Measurements from ENCODE around the gene ANO4. TPM values are rescaled to one million over a fixed set of nuclear protein-coding genes. Genes with fewer than 3 reads are reported as not detected.

Gene ANO4
- total RNA-seq, 2 donors from 2014 or later: 7.2 to 8.5 TPM

DNA sequence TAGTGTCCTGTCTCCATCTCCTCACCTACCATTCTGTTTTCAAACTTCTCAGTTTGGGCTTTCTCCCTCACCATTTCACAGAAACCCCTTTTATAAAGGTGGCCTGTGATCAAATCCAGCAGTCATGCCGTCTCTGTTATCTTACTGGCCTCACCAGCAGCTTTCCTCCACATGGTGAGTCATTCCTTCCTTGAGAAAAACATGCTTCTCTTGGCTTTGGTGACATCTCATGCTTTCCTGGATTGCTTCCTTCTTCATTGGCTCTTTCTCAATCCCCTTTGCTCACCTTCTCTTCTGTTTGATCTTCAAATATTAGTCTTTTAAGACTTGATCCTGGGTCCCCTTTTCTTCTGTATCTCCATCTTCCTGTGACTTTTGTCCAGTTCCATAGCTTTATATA lies 164.9 kb downstream of the ANO4 start:
- H3K27ac ChIP-seq: no peak overlapping the region
- no peaks in the 10 kb centered on the region for H3K9me3 ChIP-seq
- DNase-seq (ENCODE audit: low spot score): no peak
- 54% methylated on average over 1 of the region's 1 CpG for WGBS
- H3K4me1 ChIP-seq (replicated peaks): no peaks in the 10 kb centered on the region
- intact Hi-C loops (cut with DNase I): no loop called here
- no peaks in the 10 kb centered on the region for H3K27me3 ChIP-seq (replicated peaks; ENCODE audit: insufficient read depth)
- H3K4me3 ChIP-seq: no peak overlapping the region
- H3K36me3 ChIP-seq: no peaks in the 10 kb centered on the region
- TF ChIP-seq CTCF (IDR thresholded peaks at IDR 0.05): no peak
- no peak for TF ChIP-seq POLR2A (IDR thresholded peaks at IDR 0.05)
- TF ChIP-seq POLR2AphosphoS5 (IDR thresholded peaks at IDR 0.05): no peak

DNA sequence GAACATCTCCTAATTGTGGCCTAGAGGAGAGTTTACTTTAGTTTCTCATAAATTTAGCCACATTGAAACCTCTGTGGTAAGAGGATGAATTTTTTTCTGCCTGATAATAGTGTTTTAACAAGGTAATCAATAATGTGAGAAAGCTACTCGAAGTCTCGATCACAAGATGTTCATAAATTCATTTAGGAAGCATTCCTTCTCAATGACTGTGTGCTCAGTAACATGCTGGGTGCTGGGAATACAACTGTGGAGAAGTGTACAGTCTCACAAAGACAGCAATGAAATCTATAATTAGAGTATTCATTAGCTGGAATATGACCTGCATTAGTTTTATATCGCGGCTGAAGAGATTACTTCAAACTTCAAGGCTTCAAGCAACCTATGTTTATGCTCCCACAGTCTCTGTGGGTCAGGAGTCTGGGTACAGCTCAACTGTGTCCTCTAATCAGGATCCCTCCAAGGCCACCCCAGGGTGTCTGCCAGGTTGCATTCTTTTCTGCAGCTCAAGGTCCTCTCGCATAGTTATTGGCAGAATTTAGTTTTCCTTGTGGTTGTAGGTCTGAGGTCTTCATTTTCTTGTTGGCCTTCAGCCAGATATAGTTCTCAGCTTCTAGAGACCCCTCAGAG lies 167.6 kb downstream of the ANO4 start:
- H3K36me3 ChIP-seq: no peaks in the 10 kb centered on the region
- no peaks in the 10 kb centered on the region for H3K9me3 ChIP-seq
- H3K27ac ChIP-seq: no peak overlapping the region
- H3K4me1 ChIP-seq (replicated peaks): no peaks in the 10 kb centered on the region
- TF ChIP-seq POLR2A (IDR thresholded peaks at IDR 0.05) (no peak), CTCF (IDR thresholded peaks at IDR 0.05) (no peak), POLR2AphosphoS5 (IDR thresholded peaks at IDR 0.05) (no peak)
- H3K4me3 ChIP-seq: no peak overlapping the region
- no peaks in the 10 kb centered on the region for H3K27me3 ChIP-seq (replicated peaks; ENCODE audit: insufficient read depth)
- WGBS: 79% methylated on average over 5 of the region's 5 CpGs
- DNase-seq (ENCODE audit: low spot score): no peak
- intact Hi-C loops (cut with DNase I): no loop called here

GRCh38 chr12:100963381-100963780 lies 168.8 kb downstream of the ANO4 start:
- no peak for DNase-seq (ENCODE audit: low spot score)
- Histone ChIP-seq H3K4me3 (no peak overlapping the region), H3K9me3 (no peaks in the 10 kb centered on the region), H3K27me3 (replicated peaks; ENCODE audit: insufficient read depth) (no peaks in the 10 kb centered on the region), H3K4me1 (replicated peaks) (no peaks in the 10 kb centered on the region), H3K27ac (no peak overlapping the region), H3K36me3 (no peaks in the 10 kb centered on the region)
- WGBS: 56% methylated on average over 3 of the region's 3 CpGs
- no peak for TF ChIP-seq CTCF (IDR thresholded peaks at IDR 0.05)
- intact Hi-C loops (cut with DNase I): no loop called here

- H3K9me3 ChIP-seq: no peaks in the 10 kb centered on the region
- H3K4me3 ChIP-seq: no peak overlapping the region
- H3K27me3 ChIP-seq (replicated peaks; ENCODE audit: insufficient read depth): no peaks in the 10 kb centered on the region
- intact Hi-C loops (cut with DNase I): no loop called here
- TF ChIP-seq CTCF (IDR thresholded peaks at IDR 0.05) (no peak), POLR2AphosphoS5 (IDR thresholded peaks at IDR 0.05) (no peak), POLR2A (IDR thresholded peaks at IDR 0.05) (no peak)
- no peaks in the 10 kb centered on the region for H3K4me1 ChIP-seq (replicated peaks)
- H3K36me3 ChIP-seq: no peaks in the 10 kb centered on the region
- no peak for DNase-seq (ENCODE audit: low spot score)
- 61% methylated on average over 2 of the region's 2 CpGs for WGBS
- no peak overlapping the region for H3K27ac ChIP-seq
Measured at GRCh38 chr12:100964028-100964427, 169.5 kb downstream of the ANO4 start.

DNA sequence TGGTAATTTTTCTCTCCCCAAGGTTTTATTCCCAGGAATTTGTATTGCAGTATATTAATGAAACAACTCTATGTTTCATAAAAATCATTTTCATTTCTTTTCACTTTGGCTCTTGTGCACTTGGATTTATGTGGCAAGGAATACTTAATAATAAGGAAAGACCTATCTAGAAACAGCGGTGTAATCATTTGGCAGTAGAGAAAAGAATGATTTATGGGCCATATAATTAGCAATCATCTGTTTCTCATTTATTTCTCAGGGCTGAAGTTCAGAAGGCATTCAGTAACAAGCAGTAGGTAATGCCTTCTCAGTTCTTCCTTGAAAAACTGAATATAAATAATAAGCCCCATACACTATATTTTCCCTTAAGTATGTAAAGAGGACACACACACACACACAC lies 172.6 kb downstream of the ANO4 start:
- Histone ChIP-seq H3K4me1 (replicated peaks) (no peaks in the 10 kb centered on the region), H3K27ac (no peak overlapping the region), H3K4me3 (no peak overlapping the region), H3K36me3 (no peaks in the 10 kb centered on the region), H3K27me3 (replicated peaks; ENCODE audit: insufficient read depth) (no peaks in the 10 kb centered on the region), H3K9me3 (no peaks in the 10 kb centered on the region)
- WGBS: 59% methylated on average over 1 of the region's 1 CpG
- DNase-seq (ENCODE audit: low spot score): no peak
- no peak for TF ChIP-seq POLR2AphosphoS5 (IDR thresholded peaks at IDR 0.05)
- TF ChIP-seq CTCF (IDR thresholded peaks at IDR 0.05): no peak
- no peak for TF ChIP-seq POLR2A (IDR thresholded peaks at IDR 0.05)
- intact Hi-C loops (cut with DNase I): no loop called here

Measured in prostate gland (tissue), 2 donors.